CD4-positive, alpha-beta T cell treated with Interleukin-17A for 1 hour (primary cell): Measurements from ENCODE around the gene STK16.

ENCODE experiments used
- DNase-seq: peaks from one replicate; pipeline ENCODE4 v3.0.0-alpha.2; 2020

The STK16 gene

GRCh38 chr2:219214141-219214540 lies 31.1 kb upstream of the STK16 start:
- DNase-seq, result no peak

- DNase-seq, result no peak
These were observed 30.5 kb upstream of the STK16 start for GRCh38 chr2:219214786-219215185.

GRCh38 chr2:219215871-219216534 lies 29.3 kb upstream of the STK16 start:
- no peak for DNase-seq

- no peak for DNase-seq
These were observed 28.8 kb upstream of the STK16 start for GRCh38 chr2:219216535-219216915.

GRCh38 chr2:219218217-219218731 lies 27.0 kb upstream of the STK16 start:
- DNase-seq, result no peak

GRCh38 chr2:219218732-219219701 lies 26.3 kb upstream of the STK16 start, which contains the start of gene ABCB6:
ABCB6 (minus strand) TSS chr2:219218958; CDS start chr2:219218673, 285 bp downstream.
- DNase-seq, result peak; percentile 91

GRCh38 chr2:219219784-219220532 lies 25.3 kb upstream of the STK16 start:
- DNase-seq, result no peak

- DNase-seq, result no peak
These were observed 24.5 kb upstream of the STK16 start for GRCh38 chr2:219220652-219221402.

GRCh38 chr2:219221957-219222518 lies 23.2 kb upstream of the STK16 start:
- no peak for DNase-seq

- DNase-seq, result no peak
These were observed 21.3 kb upstream of the STK16 start for GRCh38 chr2:219223831-219224610.

GRCh38 chr2:219225350-219225749 lies 19.9 kb upstream of the STK16 start:
- DNase-seq, result no peak

GRCh38 chr2:219228041-219228910 lies 17.0 kb upstream of the STK16 start:
- DNase-seq, result no peak

GRCh38 chr2:219228911-219229304 lies 16.4 kb upstream of the STK16 start:
- no peak for DNase-seq

- peak; percentile 99 for DNase-seq
These were observed 15.8 kb upstream of the STK16 start, which contains the start of the genes ANKZF1 and ATG9A for GRCh38 chr2:219229305-219230058. ANKZF1 (plus strand) TSS chr2:219229806; CDS start chr2:219230258, 452 bp downstream. ATG9A (minus strand) TSS chr2:219229636; CDS start chr2:219228024, 1,612 bp downstream.

GRCh38 chr2:219230059-219230540 lies 15.2 kb upstream of the STK16 start:
- peak; percentile 35 for DNase-seq

- no peak for DNase-seq
These were observed 10.9 kb upstream of the STK16 start for GRCh38 chr2:219234331-219234730.

- DNase-seq, result no peak
These were observed 2.0 kb upstream of the STK16 start for GRCh38 chr2:219243291-219243761.

- DNase-seq, result no peak
These were observed 511 bp upstream of the STK16 start for GRCh38 chr2:219244789-219245147.

- no peak for DNase-seq
These were observed 586 bp downstream of the STK16 start for GRCh38 chr2:219245899-219246230.
